HCT116 (cell line): ENCODE measurements around the gene HTRA3. TPM values are rescaled to one million over a fixed set of nuclear protein-coding genes. Genes with fewer than 3 reads are reported as not detected.

Source experiments
- ATAC-seq: fragments of 200-7000 bp; cut with Tn5 transposase; 2 replicates; pipeline ENCODE4 v1.9.1; 2020; ENCODE audit warnings: mild to moderate bottlenecking, moderate library complexity
- BruUV-seq: library from RNA; stranded (reverse); fragments of 400-500 nt; replicated peaks from 2 replicates; lab custom pipeline; 2021; lab: Mats Ljungman, UMichigan
- CTCF ChIA-PET: fragments of 300-600 bp; sonication (Branson Sonifier 250); formaldehyde crosslinking; loops from one replicate; lab custom pipeline; 2021; ENCODE audit warnings: antibody characterized with exemption; lab: Charles Lee
- POLR2A ChIA-PET: fragments of 300-600, 350-600 bp; sonication (Branson Sonifier 250); formaldehyde crosslinking; loops from one replicate; lab custom pipeline; 2021; ENCODE audit warnings: antibody characterized with exemption; lab: Charles Lee
- RAD21 ChIA-PET, 2 experiments: fragments of 300-600 bp; sonication (Branson Sonifier 250); formaldehyde crosslinking; loops; one replicate each; lab custom pipeline; 2023; ENCODE audit warnings: low total read pairs in 2 of 2; ENCODE audit not compliant: uncharacterized antibody in 2 of 2, unreplicated experiment in 2 of 2, low non-redundant PET in 1 of 2; lab: Charles Lee
- DNase-seq: peaks from one replicate; pipeline ENCODE4 v3.0.0-alpha.2; 2010; ENCODE audit warnings: low read depth, low spot score
- H2AFZ ChIP-seq: fragments of 200-600 bp; shearing (Covaris generic), sonication (generic); 2 replicates; pipeline ENCODE4 v1.6.1; 2017; ENCODE audit warnings: low read depth, mixed run types, mixed read lengths, antibody characterized with exemption, low read length; ENCODE audit not compliant: poor library complexity, severe bottlenecking
- H3K27ac ChIP-seq: 2 replicates; pipeline ENCODE4 v1.5.1; 2012; ENCODE audit warnings: low read depth, low read length
- H3K27me3 ChIP-seq: fragments of 200-600 bp; sonication (generic); 2 replicates; pipeline ENCODE4 v1.6.1; 2016; ENCODE audit warnings: mixed run types, low read length, mixed read lengths; ENCODE audit not compliant: insufficient read depth
- H3K36me3 ChIP-seq, 2 experiments: fragments of 200-500 bp in 1 of 2; fragments of 200-600 bp in 1 of 2; sonication (Bioruptor generic) in 1 of 2; sonication (generic) in 1 of 2; 2 replicates each; pipeline versions ENCODE4 v1.5.1 to v1.6.1; 2014 to 2016; ENCODE audit warnings: low read length in 2 of 2, inconsistent platforms in 1 of 2, mixed read lengths in 1 of 2, mixed run types in 1 of 2; ENCODE audit not compliant: insufficient read depth in 2 of 2, control insufficient read depth in 1 of 2
- H3K4me1 ChIP-seq, 2 experiments: fragments of 200-600 bp in 1 of 2; sonication (generic) in 1 of 2; 2 replicates each; pipeline versions ENCODE4 v1.5.1 to v1.6.1; 2012 to 2017; ENCODE audit warnings: low read length in 2 of 2, inconsistent platforms in 1 of 2, mild to moderate bottlenecking in 1 of 2, mixed read lengths in 1 of 2, mixed run types in 1 of 2, moderate library complexity in 1 of 2; ENCODE audit not compliant: insufficient read depth in 2 of 2, control insufficient read depth in 1 of 2
- H3K4me2 ChIP-seq: fragments of 200-600 bp; sonication (generic); 2 replicates; pipeline ENCODE4 v1.6.1; 2017; ENCODE audit warnings: mixed run types, low read length, mixed read lengths
- H3K4me3 ChIP-seq, 2 experiments: fragments of 200-600 bp in 1 of 2; sonication (generic) in 1 of 2; replicated peaks in 1 of 2; 2 replicates each; pipeline ENCODE4 v1.5.1; 2011 to 2016; ENCODE audit warnings: low read length in 2 of 2, control low read depth in 1 of 2, low read depth in 1 of 2, mild to moderate bottlenecking in 1 of 2, mixed read lengths in 1 of 2, mixed run types in 1 of 2
- H3K79me2 ChIP-seq: fragments of 200-600 bp; sonication (generic); 2 replicates; pipeline ENCODE4 v1.6.1; 2017; ENCODE audit warnings: mild to moderate bottlenecking, mixed run types, low read length, moderate library complexity, mixed read lengths; ENCODE audit not compliant: insufficient read depth
- H3K9ac ChIP-seq: fragments of 200-600 bp; sonication (generic); 2 replicates; pipeline ENCODE4 v1.6.1; 2016; ENCODE audit warnings: low read length, mixed read lengths
- H3K9me2 ChIP-seq: fragments of 200-600 bp; sonication (generic), shearing (Covaris generic); 2 replicates; pipeline ENCODE4 v1.6.1; 2017; ENCODE audit warnings: mixed run types, mild to moderate bottlenecking, moderate library complexity; ENCODE audit not compliant: insufficient read depth
- H3K9me3 ChIP-seq, 2 experiments: fragments of 200-500 bp in 1 of 2; fragments of 200-600 bp in 1 of 2; sonication (Bioruptor generic) in 1 of 2; sonication (generic) in 1 of 2; 2 replicates each; pipeline ENCODE4 v1.6.1; 2014 to 2017; ENCODE audit warnings: low read length in 2 of 2, mixed read lengths in 2 of 2, inconsistent platforms in 1 of 2, low read depth in 1 of 2, mild to moderate bottlenecking in 1 of 2, mixed run types in 1 of 2, moderate library complexity in 1 of 2; ENCODE audit not compliant: control insufficient read depth in 1 of 2, insufficient read depth in 1 of 2
- H4K20me1 ChIP-seq: fragments of 200-600 bp; sonication (generic), shearing (Covaris generic); 2 replicates; pipeline ENCODE4 v1.6.1; 2017; ENCODE audit warnings: mixed run types, mild to moderate bottlenecking, moderate library complexity; ENCODE audit not compliant: insufficient read depth
- CBX3 ChIP-seq: IDR thresholded peaks from 2 replicates; pipeline ENCODE4 v1.6.1; 2012; ENCODE audit warnings: low read depth
- CEBPB ChIP-seq: IDR thresholded peaks from 2 replicates; pipeline ENCODE4 v1.6.1; 2012; ENCODE audit warnings: low read depth
- EGR1 ChIP-seq: IDR thresholded peaks from 2 replicates; pipeline ENCODE4 v1.6.1; 2012; ENCODE audit warnings: low read depth
- ELF1 ChIP-seq: IDR thresholded peaks from 2 replicates; pipeline ENCODE4 v1.6.1; 2012; ENCODE audit warnings: low read depth, borderline replicate concordance
- EZH2 ChIP-seq: fragments of 200-600 bp; sonication (generic); IDR thresholded peaks from 2 replicates; pipeline ENCODE4 v1.6.1; 2017; ENCODE audit warnings: antibody characterized with exemption, mixed run types
- FOSL1 ChIP-seq: IDR thresholded peaks from 2 replicates; pipeline ENCODE4 v1.6.1; 2012; ENCODE audit warnings: low read depth
- JUND ChIP-seq: IDR thresholded peaks from 2 replicates; pipeline ENCODE4 v1.6.1; 2012
- POLR2A ChIP-seq: IDR thresholded peaks from 2 replicates; pipeline ENCODE4 v1.7.0; 2011; ENCODE audit warnings: borderline replicate concordance; ENCODE audit not compliant: insufficient read depth, insufficient read length; ENCODE audit errors: extremely low read depth
- POLR2AphosphoS5 ChIP-seq: IDR thresholded peaks from 2 replicates; pipeline ENCODE4 v1.6.1; 2011; ENCODE audit warnings: mild to moderate bottlenecking, low read depth, low read length, moderate library complexity
- RAD21 ChIP-seq: IDR thresholded peaks from 2 replicates; pipeline ENCODE4 v1.6.1; 2012; ENCODE audit warnings: low read depth, mild to moderate bottlenecking
- SIN3A ChIP-seq: IDR thresholded peaks from 2 replicates; pipeline ENCODE4 v1.6.1; 2012; ENCODE audit warnings: low read depth
- SRF ChIP-seq: IDR thresholded peaks from 2 replicates; pipeline ENCODE4 v1.6.1; 2012; ENCODE audit warnings: low read depth
- TCF7L2 ChIP-seq: IDR thresholded peaks from 2 replicates; pipeline ENCODE4 v1.7.0; 2011; ENCODE audit warnings: borderline replicate concordance, inconsistent platforms; ENCODE audit not compliant: insufficient read depth, insufficient read length; ENCODE audit errors: extremely low read depth
- YY1 ChIP-seq: IDR thresholded peaks from 2 replicates; pipeline ENCODE4 v1.6.1; 2011; ENCODE audit warnings: low read length, low read depth, moderate library complexity, mild to moderate bottlenecking; ENCODE audit not compliant: insufficient replicate concordance; ENCODE audit errors: extremely low read depth
- ZFX ChIP-seq: fragments of 450-650 bp; IDR thresholded peaks from 2 replicates; pipeline ENCODE4 v1.6.1; 2017
- ZNF274 ChIP-seq: fragments of 200-500 bp; sonication (Bioruptor generic); IDR thresholded peaks from 2 replicates; pipeline ENCODE4 v1.6.1; 2014; ENCODE audit warnings: mild to moderate bottlenecking, low read depth, low read length, inconsistent platforms
- intact Hi-C: fragments of 100-400 bp; cut with micrococcal nuclease; formaldehyde crosslinking; loops from 2 replicates; pipeline ENCODE4 v1.10.0; 2022
- total RNA-seq: library from RNA; stranded (reverse); gene quantifications from one replicate; pipeline ENCODE4 v1.2.1, GENCODE V29; 2021; ENCODE audit not compliant: unreplicated experiment
- TF ChIP-seq, protein P1 (sequence below): IDR thresholded peaks from 2 replicates; pipeline ENCODE4 v1.6.1; 2012
- TF ChIP-seq, protein P2 (sequence below): IDR thresholded peaks from 2 replicates; pipeline ENCODE4 v1.6.1; 2011; ENCODE audit warnings: mild to moderate bottlenecking, low read length, moderate library complexity; ENCODE audit not compliant: insufficient replicate concordance; ENCODE audit errors: extremely low read depth
- TF ChIP-seq, protein P3 (sequence below): IDR thresholded peaks from 2 replicates; pipeline ENCODE4 v1.6.1; 2012
- TF ChIP-seq, protein P4 (sequence below): IDR thresholded peaks from 2 replicates; pipeline ENCODE4 v1.6.1; 2012; ENCODE audit warnings: low read depth

The HTRA3 gene
- total RNA-seq, 1 experiment from 2014 or later = not detected

DNA sequence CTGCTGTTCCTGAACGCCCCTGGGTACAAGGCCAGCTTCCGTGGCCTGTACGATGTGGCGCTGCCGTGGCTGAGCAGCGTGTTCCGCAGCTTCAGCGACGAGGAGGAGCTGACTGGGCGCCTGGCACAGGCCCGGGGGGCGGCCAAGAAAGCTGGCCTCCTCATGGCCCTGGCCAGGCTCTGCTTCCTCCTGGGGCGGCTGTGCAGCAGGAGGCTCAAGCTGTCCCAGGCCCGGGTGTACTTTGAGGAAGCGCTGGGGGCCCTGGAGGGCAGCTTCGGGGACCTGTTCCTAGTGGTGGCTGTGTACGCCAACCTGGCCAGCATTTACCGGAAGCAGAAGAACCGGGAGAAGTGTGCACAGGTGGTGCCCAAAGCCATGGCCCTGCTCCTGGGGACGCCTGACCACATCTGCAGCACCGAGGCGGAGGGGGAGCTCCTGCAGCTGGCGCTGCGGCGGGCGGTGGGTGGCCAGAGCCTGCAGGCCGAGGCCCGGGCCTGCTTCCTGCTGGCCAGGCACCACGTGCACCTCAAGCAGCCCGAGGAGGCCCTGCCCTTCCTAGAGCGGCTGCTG, 42.3 kb upstream of the HTRA3 start:
- POLR2A ChIA-PET = no interaction called here
- no peak overlapping the region; the same call in 1 of the 2 replicates for H3K27ac ChIP-seq

More for the DNA sequence above, 42.3 kb upstream of the HTRA3 start:
- no peaks in the 10 kb centered on the region for H3K36me3 ChIP-seq
- peaks cover 10 to 12% of the 10 kb centered on the region in 2 experiments for H3K4me1 ChIP-seq
- TF ChIP-seq, protein P1, sequence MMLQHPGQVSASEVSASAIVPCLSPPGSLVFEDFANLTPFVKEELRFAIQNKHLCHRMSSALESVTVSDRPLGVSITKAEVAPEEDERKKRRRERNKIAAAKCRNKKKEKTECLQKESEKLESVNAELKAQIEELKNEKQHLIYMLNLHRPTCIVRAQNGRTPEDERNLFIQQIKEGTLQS = no peak
- no peak for TF ChIP-seq ZNF274
- TF ChIP-seq, protein P2, sequence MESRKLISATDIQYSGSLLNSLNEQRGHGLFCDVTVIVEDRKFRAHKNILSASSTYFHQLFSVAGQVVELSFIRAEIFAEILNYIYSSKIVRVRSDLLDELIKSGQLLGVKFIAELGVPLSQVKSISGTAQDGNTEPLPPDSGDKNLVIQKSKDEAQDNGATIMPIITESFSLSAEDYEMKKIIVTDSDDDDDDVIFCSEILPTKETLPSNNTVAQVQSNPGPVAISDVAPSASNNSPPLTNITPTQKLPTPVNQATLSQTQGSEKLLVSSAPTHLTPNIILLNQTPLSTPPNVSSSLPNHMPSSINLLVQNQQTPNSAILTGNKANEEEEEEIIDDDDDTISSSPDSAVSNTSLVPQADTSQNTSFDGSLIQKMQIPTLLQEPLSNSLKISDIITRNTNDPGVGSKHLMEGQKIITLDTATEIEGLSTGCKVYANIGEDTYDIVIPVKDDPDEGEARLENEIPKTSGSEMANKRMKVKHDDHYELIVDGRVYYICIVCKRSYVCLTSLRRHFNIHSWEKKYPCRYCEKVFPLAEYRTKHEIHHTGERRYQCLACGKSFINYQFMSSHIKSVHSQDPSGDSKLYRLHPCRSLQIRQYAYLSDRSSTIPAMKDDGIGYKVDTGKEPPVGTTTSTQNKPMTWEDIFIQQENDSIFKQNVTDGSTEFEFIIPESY = no peak
- TF ChIP-seq SIN3A = no peak
- no peak for TF ChIP-seq SRF
- TF ChIP-seq, protein P3, sequence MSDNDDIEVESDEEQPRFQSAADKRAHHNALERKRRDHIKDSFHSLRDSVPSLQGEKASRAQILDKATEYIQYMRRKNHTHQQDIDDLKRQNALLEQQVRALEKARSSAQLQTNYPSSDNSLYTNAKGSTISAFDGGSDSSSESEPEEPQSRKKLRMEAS = no peak
- TF ChIP-seq ZFX = no peak
- TF ChIP-seq, protein P4, sequence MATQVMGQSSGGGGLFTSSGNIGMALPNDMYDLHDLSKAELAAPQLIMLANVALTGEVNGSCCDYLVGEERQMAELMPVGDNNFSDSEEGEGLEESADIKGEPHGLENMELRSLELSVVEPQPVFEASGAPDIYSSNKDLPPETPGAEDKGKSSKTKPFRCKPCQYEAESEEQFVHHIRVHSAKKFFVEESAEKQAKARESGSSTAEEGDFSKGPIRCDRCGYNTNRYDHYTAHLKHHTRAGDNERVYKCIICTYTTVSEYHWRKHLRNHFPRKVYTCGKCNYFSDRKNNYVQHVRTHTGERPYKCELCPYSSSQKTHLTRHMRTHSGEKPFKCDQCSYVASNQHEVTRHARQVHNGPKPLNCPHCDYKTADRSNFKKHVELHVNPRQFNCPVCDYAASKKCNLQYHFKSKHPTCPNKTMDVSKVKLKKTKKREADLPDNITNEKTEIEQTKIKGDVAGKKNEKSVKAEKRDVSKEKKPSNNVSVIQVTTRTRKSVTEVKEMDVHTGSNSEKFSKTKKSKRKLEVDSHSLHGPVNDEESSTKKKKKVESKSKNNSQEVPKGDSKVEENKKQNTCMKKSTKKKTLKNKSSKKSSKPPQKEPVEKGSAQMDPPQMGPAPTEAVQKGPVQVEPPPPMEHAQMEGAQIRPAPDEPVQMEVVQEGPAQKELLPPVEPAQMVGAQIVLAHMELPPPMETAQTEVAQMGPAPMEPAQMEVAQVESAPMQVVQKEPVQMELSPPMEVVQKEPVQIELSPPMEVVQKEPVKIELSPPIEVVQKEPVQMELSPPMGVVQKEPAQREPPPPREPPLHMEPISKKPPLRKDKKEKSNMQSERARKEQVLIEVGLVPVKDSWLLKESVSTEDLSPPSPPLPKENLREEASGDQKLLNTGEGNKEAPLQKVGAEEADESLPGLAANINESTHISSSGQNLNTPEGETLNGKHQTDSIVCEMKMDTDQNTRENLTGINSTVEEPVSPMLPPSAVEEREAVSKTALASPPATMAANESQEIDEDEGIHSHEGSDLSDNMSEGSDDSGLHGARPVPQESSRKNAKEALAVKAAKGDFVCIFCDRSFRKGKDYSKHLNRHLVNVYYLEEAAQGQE = no peak
- no peak for TF ChIP-seq CEBPB
- no peak for TF ChIP-seq FOSL1
- no peak for TF ChIP-seq YY1
- no peak for TF ChIP-seq TCF7L2
- no peak for TF ChIP-seq POLR2AphosphoS5
- TF ChIP-seq POLR2A = no peak
- TF ChIP-seq RAD21 = no peak
- TF ChIP-seq EGR1 = no peak
- no peak for TF ChIP-seq CBX3
- no peak for TF ChIP-seq JUND
- TF ChIP-seq EZH2 = no peak
- TF ChIP-seq ELF1 = no peak
- H3K4me3 ChIP-seq = no peak overlapping the region
- H3K79me2 ChIP-seq = no peaks in the 10 kb centered on the region
- H3K9ac ChIP-seq = no peak overlapping the region
- DNase-seq = no peak
- no peaks in the 10 kb centered on the region for H3K9me3 ChIP-seq
- no TSS peak for BruUV-seq
- intact Hi-C loops = no loop called here
- RAD21 ChIA-PET = no interaction called here
- no peaks in the 10 kb centered on the region for H3K9me2 ChIP-seq
- no peak overlapping the region for H2AFZ ChIP-seq
- CTCF ChIA-PET = no interaction called here
- H3K4me2 ChIP-seq = no peak overlapping the region
- no peaks in the 10 kb centered on the region for H3K27me3 ChIP-seq
- no peaks in the 10 kb centered on the region for H4K20me1 ChIP-seq
- no peak for ATAC-seq
